GM18519 (cell line): ENCODE results near the gene MACROD1.

Experiments
- ATAC-seq: cut with Tn5 transposase; IDR thresholded peaks from one replicate; pipeline ENCODE4 v1.9.1; 2021; ENCODE audit warnings: mild to moderate bottlenecking, moderate library complexity; ENCODE audit not compliant: unreplicated experiment, low FRiP score

MACROD1 gene

GRCh38 chr11:64042301-64042700 is 123.6 kb downstream of the MACROD1 start:
- ATAC-seq: no peak

- ATAC-seq: no peak
Measured at GRCh38 chr11:64041846-64042245, 124.1 kb downstream of the MACROD1 start.

GRCh38 chr11:64040684-64041322 is 125.1 kb downstream of the MACROD1 start:
- no peak for ATAC-seq

- no peak for ATAC-seq
Measured at GRCh38 chr11:64039012-64039665, 126.8 kb downstream of the MACROD1 start.

GRCh38 chr11:64038500-64038899 is 127.4 kb downstream of the MACROD1 start:
- no peak for ATAC-seq

GRCh38 chr11:64037027-64037634 is 128.8 kb downstream of the MACROD1 start:
- ATAC-seq: no peak

- no peak for ATAC-seq
Measured at GRCh38 chr11:64036087-64037026, 129.6 kb downstream of the MACROD1 start.

- ATAC-seq: no peak
Measured at GRCh38 chr11:64035576-64035975, 130.3 kb downstream of the MACROD1 start, which contains the start of gene FLRT1. Gene FLRT1, plus strand, starts transcription at chr11:64035931. Its CDS starts 80,337 bp downstream, at chr11:64116268.

GRCh38 chr11:64035081-64035524 is 130.8 kb downstream of the MACROD1 start:
- ATAC-seq: no peak

- ATAC-seq: no peak
Measured at GRCh38 chr11:64034411-64034811, 131.5 kb downstream of the MACROD1 start.

GRCh38 chr11:64032050-64032449 is 133.9 kb downstream of the MACROD1 start:
- no peak for ATAC-seq

GRCh38 chr11:64031001-64031400 is 134.9 kb downstream of the MACROD1 start:
- ATAC-seq: no peak

GRCh38 chr11:64029773-64030172 is 136.1 kb downstream of the MACROD1 start:
- no peak for ATAC-seq

- ATAC-seq: no peak
Measured at GRCh38 chr11:64028398-64029115, 137.4 kb downstream of the MACROD1 start.

GRCh38 chr11:64027651-64028397 is 138.1 kb downstream of the MACROD1 start:
- ATAC-seq: no peak

GRCh38 chr11:64026575-64027205 is 139.2 kb downstream of the MACROD1 start:
- no peak for ATAC-seq

- no peak for ATAC-seq
Measured at GRCh38 chr11:64025205-64025604, 140.7 kb downstream of the MACROD1 start.

- no peak for ATAC-seq
Measured at GRCh38 chr11:64023712-64024710, 141.9 kb downstream of the MACROD1 start.
